HL-60 (cell line): ENCODE results near the gene TMEFF2.

Source experiments
- TF ChIP-seq, protein P1 (sequence below): IDR thresholded peaks from one replicate; pipeline ENCODE4 v1.5.1; 2011; ENCODE audit warnings: low read length, control low read depth, inconsistent platforms; ENCODE audit not compliant: insufficient read depth
- TF ChIP-seq, protein P2 (sequence below): IDR thresholded peaks from 2 replicates; pipeline ENCODE4 v1.6.1; 2012; ENCODE audit warnings: low read depth; ENCODE audit not compliant: insufficient replicate concordance

DNA sequence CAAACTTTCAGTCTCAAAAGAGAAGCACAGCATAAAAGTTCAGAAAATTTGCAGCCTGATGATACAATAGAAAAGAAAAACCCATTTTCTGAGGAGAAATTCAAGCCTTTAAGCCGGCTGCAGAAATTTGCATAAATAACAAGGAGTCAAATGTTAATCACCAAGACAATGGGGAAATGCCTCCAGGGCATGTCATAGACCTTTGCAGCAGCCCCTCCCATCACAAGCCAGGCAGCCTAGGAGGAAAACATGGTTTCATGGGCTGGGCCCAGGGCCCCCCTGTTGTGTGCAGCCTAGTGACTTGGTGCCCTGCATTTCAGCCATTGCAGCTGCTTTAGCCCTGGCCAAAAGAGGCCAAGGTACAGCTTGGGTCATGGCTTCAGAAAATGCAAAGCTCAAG lies 293.7 kb downstream of the TMEFF2 start:
- TF ChIP-seq, protein P1, sequence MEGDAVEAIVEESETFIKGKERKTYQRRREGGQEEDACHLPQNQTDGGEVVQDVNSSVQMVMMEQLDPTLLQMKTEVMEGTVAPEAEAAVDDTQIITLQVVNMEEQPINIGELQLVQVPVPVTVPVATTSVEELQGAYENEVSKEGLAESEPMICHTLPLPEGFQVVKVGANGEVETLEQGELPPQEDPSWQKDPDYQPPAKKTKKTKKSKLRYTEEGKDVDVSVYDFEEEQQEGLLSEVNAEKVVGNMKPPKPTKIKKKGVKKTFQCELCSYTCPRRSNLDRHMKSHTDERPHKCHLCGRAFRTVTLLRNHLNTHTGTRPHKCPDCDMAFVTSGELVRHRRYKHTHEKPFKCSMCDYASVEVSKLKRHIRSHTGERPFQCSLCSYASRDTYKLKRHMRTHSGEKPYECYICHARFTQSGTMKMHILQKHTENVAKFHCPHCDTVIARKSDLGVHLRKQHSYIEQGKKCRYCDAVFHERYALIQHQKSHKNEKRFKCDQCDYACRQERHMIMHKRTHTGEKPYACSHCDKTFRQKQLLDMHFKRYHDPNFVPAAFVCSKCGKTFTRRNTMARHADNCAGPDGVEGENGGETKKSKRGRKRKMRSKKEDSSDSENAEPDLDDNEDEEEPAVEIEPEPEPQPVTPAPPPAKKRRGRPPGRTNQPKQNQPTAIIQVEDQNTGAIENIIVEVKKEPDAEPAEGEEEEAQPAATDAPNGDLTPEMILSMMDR: no peak
- TF ChIP-seq, protein P2, sequence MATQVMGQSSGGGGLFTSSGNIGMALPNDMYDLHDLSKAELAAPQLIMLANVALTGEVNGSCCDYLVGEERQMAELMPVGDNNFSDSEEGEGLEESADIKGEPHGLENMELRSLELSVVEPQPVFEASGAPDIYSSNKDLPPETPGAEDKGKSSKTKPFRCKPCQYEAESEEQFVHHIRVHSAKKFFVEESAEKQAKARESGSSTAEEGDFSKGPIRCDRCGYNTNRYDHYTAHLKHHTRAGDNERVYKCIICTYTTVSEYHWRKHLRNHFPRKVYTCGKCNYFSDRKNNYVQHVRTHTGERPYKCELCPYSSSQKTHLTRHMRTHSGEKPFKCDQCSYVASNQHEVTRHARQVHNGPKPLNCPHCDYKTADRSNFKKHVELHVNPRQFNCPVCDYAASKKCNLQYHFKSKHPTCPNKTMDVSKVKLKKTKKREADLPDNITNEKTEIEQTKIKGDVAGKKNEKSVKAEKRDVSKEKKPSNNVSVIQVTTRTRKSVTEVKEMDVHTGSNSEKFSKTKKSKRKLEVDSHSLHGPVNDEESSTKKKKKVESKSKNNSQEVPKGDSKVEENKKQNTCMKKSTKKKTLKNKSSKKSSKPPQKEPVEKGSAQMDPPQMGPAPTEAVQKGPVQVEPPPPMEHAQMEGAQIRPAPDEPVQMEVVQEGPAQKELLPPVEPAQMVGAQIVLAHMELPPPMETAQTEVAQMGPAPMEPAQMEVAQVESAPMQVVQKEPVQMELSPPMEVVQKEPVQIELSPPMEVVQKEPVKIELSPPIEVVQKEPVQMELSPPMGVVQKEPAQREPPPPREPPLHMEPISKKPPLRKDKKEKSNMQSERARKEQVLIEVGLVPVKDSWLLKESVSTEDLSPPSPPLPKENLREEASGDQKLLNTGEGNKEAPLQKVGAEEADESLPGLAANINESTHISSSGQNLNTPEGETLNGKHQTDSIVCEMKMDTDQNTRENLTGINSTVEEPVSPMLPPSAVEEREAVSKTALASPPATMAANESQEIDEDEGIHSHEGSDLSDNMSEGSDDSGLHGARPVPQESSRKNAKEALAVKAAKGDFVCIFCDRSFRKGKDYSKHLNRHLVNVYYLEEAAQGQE: no peak
